Fibroblast of villous mesenchyme (primary cell): Measurements from ENCODE around the gene MUL1. TPM values are rescaled to one million over a fixed set of nuclear protein-coding genes. Genes with fewer than 3 reads are reported as not detected.

Experiments used
- DNase-seq: peaks from one replicate; pipeline ENCODE4 v3.0.0-alpha.2; 2010; ENCODE audit warnings: low read depth
- H3K4me3 ChIP-seq: 2 replicates; pipeline ENCODE4 v1.5.1; 2011; ENCODE audit warnings: low read depth, mild to moderate bottlenecking, low read length
- CTCF ChIP-seq: IDR thresholded peaks from 2 replicates; pipeline ENCODE4 v1.5.1; 2012; ENCODE audit warnings: low read depth, mild to moderate bottlenecking, low read length; ENCODE audit not compliant: insufficient read depth
- total RNA-seq: library from RNA; depleted of rRNA; stranded (reverse); fragments of >200 nt; gene quantifications from 2 replicates; pipeline ENCODE4 v1.2.3, GENCODE V29; 2012

MUL1 gene
- total RNA-seq, 1 donor, result 28.1 TPM

- no peak for TF ChIP-seq CTCF
- DNase-seq, result peak; percentile 14
- no peak overlapping the region for H3K4me3 ChIP-seq
Measured at GRCh38 chr1:20480951-20481617, 26.9 kb downstream of the MUL1 start.

GRCh38 chr1:20480243-20480944 lies 27.6 kb downstream of the MUL1 start:
- no peak overlapping the region for H3K4me3 ChIP-seq

GRCh38 chr1:20479840-20480239 lies 28.1 kb downstream of the MUL1 start:
- no peak for TF ChIP-seq CTCF
- H3K4me3 ChIP-seq, result no peak overlapping the region
- no peak for DNase-seq

More at GRCh38 chr1:20480243-20480944, 27.6 kb downstream of the MUL1 start:
- TF ChIP-seq CTCF, result no peak
- no peak for DNase-seq

- no peak for DNase-seq
Measured at GRCh38 chr1:20478057-20478635, 29.8 kb downstream of the MUL1 start.

GRCh38 chr1:20477348-20478056 lies 30.4 kb downstream of the MUL1 start:
- TF ChIP-seq CTCF, result no peak
- H3K4me3 ChIP-seq, result no peak overlapping the region
- peak; percentile 47 for DNase-seq

More at GRCh38 chr1:20478057-20478635, 29.8 kb downstream of the MUL1 start:
- no peak overlapping the region for H3K4me3 ChIP-seq
- no peak for TF ChIP-seq CTCF

- TF ChIP-seq CTCF, result no peak
- H3K4me3 ChIP-seq, result no peak overlapping the region
- peak; percentile 65 for DNase-seq
Measured at GRCh38 chr1:20476265-20477038, 31.5 kb downstream of the MUL1 start.
